Measurements from ENCODE around the gene FAM229A. TPM values are rescaled to one million over a fixed set of nuclear protein-coding genes. Genes with fewer than 3 reads are reported as not detected.
"Not testable (repeated sequence)": the region's sequence is repeated elsewhere in the genome, so short reads cannot be mapped to it uniquely, and the experiment has no call there.

The FAM229A gene
- total and polyA plus RNA-seq, 4 donors: 1.6 to 3.3 (median 2.1) TPM

DNA sequence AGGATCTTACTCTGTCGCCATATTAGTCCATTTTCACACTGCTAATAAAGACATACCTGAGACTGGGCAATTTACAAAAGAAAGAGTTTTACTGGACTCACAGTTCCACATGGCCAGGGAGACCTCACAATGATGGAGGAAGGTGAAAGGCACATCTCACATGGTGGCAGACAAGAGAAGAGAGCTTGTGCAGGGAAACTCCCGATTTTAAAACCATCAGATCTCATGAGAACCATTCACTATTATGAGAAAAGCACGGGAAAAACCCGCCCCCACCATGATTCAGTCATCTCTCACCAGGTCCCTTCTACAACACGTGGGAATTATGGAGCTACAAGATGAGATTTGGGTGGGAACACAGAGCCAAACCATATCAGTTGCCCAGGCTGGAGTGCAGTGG is 34.2 kb upstream of the FAM229A start:
- WGBS: 96% methylated on average over 5 of the region's 5 CpGs
- H3K9ac ChIP-seq (ENCODE audit: low read depth in 1 of 2, low read length in 2 of 2); H3K36me3 ChIP-seq (ENCODE audit: control insufficient read depth in 4 of 4, insufficient read depth in 3 of 4, low read depth in 1 of 4, low read length in 3 of 4); H3K27me3 ChIP-seq (ENCODE audit: control insufficient read depth in 4 of 4, insufficient read depth in 4 of 4, low read length in 3 of 4); H3K9me3 ChIP-seq (ENCODE audit: control insufficient read depth in 4 of 4, low read length in 3 of 4); DNase-seq (ENCODE audit: low spot score); H3K4me3 ChIP-seq (ENCODE audit: low read depth in 1 of 3, low read length in 3 of 3); H3K27ac ChIP-seq (ENCODE audit: low read depth in 1 of 2, low read length in 2 of 2): not testable (repeated sequence)
- peaks cover 5 to 22% (median 15%) of the 10 kb centered on the region in 4 donors for H3K4me1 ChIP-seq (ENCODE audit: control insufficient read depth in 4 of 4, insufficient read depth in 4 of 4, low read length in 3 of 4)

DNA sequence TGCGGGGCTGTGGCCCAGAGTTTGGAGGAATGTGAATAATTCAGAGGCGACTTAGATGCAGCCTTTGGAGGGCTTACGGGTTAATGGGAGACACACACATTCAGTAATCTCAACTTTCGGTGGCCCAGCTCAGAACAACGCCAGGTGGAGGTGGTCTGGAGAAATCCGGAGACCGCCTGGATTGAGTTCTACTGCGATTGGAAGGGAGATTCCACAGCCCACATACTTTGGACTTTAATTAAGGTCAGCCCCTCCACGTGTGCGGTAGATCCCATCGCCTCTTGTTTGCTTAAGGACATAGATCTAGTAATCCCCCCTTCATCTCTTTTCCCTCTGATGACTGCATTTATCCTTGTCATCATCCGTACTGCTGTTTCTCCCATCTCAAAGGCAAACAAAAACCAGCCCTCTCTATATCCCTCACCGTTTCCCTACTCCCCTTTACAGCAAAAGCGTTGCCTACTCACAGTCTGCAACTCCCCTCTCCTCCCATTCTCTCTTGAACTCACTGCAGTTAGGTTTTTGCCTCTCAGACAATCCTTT is 32.7 kb upstream of the FAM229A start:
- TF ChIP-seq EGR1 (IDR thresholded peaks at IDR 0.05; ENCODE audit: low read depth in 2 of 2) (no peak), TAF1 (conservative IDR thresholded peaks at IDR 0.05) (peak; percentile 74), JUND (IDR thresholded peaks at IDR 0.05) (no peak), HNF4G (IDR thresholded peaks at IDR 0.05) (no peak), HNF4A (conservative IDR thresholded peaks at IDR 0.05) (peak; percentile 2 to 14), RXRA (IDR thresholded peaks at IDR 0.05) (no peak), FOXA2 (IDR thresholded peaks at IDR 0.05) (peak; percentile 10), RAD21 (IDR thresholded peaks at IDR 0.05) (no peak)
- TF ChIP-seq, protein P1, sequence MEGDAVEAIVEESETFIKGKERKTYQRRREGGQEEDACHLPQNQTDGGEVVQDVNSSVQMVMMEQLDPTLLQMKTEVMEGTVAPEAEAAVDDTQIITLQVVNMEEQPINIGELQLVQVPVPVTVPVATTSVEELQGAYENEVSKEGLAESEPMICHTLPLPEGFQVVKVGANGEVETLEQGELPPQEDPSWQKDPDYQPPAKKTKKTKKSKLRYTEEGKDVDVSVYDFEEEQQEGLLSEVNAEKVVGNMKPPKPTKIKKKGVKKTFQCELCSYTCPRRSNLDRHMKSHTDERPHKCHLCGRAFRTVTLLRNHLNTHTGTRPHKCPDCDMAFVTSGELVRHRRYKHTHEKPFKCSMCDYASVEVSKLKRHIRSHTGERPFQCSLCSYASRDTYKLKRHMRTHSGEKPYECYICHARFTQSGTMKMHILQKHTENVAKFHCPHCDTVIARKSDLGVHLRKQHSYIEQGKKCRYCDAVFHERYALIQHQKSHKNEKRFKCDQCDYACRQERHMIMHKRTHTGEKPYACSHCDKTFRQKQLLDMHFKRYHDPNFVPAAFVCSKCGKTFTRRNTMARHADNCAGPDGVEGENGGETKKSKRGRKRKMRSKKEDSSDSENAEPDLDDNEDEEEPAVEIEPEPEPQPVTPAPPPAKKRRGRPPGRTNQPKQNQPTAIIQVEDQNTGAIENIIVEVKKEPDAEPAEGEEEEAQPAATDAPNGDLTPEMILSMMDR (IDR thresholded peaks at IDR 0.05; ENCODE audit: low read depth, low read length, missing input control): no peak
- TF ChIP-seq, protein P2, sequence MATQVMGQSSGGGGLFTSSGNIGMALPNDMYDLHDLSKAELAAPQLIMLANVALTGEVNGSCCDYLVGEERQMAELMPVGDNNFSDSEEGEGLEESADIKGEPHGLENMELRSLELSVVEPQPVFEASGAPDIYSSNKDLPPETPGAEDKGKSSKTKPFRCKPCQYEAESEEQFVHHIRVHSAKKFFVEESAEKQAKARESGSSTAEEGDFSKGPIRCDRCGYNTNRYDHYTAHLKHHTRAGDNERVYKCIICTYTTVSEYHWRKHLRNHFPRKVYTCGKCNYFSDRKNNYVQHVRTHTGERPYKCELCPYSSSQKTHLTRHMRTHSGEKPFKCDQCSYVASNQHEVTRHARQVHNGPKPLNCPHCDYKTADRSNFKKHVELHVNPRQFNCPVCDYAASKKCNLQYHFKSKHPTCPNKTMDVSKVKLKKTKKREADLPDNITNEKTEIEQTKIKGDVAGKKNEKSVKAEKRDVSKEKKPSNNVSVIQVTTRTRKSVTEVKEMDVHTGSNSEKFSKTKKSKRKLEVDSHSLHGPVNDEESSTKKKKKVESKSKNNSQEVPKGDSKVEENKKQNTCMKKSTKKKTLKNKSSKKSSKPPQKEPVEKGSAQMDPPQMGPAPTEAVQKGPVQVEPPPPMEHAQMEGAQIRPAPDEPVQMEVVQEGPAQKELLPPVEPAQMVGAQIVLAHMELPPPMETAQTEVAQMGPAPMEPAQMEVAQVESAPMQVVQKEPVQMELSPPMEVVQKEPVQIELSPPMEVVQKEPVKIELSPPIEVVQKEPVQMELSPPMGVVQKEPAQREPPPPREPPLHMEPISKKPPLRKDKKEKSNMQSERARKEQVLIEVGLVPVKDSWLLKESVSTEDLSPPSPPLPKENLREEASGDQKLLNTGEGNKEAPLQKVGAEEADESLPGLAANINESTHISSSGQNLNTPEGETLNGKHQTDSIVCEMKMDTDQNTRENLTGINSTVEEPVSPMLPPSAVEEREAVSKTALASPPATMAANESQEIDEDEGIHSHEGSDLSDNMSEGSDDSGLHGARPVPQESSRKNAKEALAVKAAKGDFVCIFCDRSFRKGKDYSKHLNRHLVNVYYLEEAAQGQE (IDR thresholded peaks at IDR 0.05): peak; percentile 90
- TF ChIP-seq, protein P3, sequence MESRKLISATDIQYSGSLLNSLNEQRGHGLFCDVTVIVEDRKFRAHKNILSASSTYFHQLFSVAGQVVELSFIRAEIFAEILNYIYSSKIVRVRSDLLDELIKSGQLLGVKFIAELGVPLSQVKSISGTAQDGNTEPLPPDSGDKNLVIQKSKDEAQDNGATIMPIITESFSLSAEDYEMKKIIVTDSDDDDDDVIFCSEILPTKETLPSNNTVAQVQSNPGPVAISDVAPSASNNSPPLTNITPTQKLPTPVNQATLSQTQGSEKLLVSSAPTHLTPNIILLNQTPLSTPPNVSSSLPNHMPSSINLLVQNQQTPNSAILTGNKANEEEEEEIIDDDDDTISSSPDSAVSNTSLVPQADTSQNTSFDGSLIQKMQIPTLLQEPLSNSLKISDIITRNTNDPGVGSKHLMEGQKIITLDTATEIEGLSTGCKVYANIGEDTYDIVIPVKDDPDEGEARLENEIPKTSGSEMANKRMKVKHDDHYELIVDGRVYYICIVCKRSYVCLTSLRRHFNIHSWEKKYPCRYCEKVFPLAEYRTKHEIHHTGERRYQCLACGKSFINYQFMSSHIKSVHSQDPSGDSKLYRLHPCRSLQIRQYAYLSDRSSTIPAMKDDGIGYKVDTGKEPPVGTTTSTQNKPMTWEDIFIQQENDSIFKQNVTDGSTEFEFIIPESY (IDR thresholded peaks at IDR 0.05): no peak
- H3K27me3 ChIP-seq (ENCODE audit: control insufficient read depth in 4 of 4, insufficient read depth in 4 of 4, low read length in 3 of 4): no peaks in the 10 kb centered on the region
- peak overlapping the region; percentile 45 to 83 (median 51) for H3K4me3 ChIP-seq (ENCODE audit: low read depth in 1 of 3, low read length in 3 of 3)
- H3K9me3 ChIP-seq (ENCODE audit: control insufficient read depth in 4 of 4, low read length in 3 of 4): no peaks in the 10 kb centered on the region
- peaks cover 3 to 16% (median 8%) of the 10 kb centered on the region in 4 donors for H3K36me3 ChIP-seq (ENCODE audit: control insufficient read depth in 4 of 4, insufficient read depth in 3 of 4, low read depth in 1 of 4, low read length in 3 of 4)
- 1% methylated on average over 14 of the region's 14 CpGs for whole genome bisulfite sequencing
- H3K27ac ChIP-seq (ENCODE audit: low read depth in 1 of 2, low read length in 2 of 2): peak overlapping the region; percentile 93 to 98
- peaks cover 3 to 22% (median 17%) of the 10 kb centered on the region in 4 donors for H3K4me1 ChIP-seq (ENCODE audit: control insufficient read depth in 4 of 4, insufficient read depth in 4 of 4, low read length in 3 of 4)
- H3K9ac ChIP-seq (ENCODE audit: low read depth in 1 of 2, low read length in 2 of 2): peak overlapping the region; percentile 76 to 92
- no peak for DNase-seq (ENCODE audit: low spot score)
